ENCODE measurements around the gene MEIG1. TPM values are rescaled to one million over a fixed set of nuclear protein-coding genes. Genes with fewer than 3 reads are reported as not detected.

MEIG1 gene
- total and polyA plus RNA-seq, 2 of the 8 experiments (the other 6 are each of a cell fraction or from before 2014, with no cell fraction given): not detected

DNA sequence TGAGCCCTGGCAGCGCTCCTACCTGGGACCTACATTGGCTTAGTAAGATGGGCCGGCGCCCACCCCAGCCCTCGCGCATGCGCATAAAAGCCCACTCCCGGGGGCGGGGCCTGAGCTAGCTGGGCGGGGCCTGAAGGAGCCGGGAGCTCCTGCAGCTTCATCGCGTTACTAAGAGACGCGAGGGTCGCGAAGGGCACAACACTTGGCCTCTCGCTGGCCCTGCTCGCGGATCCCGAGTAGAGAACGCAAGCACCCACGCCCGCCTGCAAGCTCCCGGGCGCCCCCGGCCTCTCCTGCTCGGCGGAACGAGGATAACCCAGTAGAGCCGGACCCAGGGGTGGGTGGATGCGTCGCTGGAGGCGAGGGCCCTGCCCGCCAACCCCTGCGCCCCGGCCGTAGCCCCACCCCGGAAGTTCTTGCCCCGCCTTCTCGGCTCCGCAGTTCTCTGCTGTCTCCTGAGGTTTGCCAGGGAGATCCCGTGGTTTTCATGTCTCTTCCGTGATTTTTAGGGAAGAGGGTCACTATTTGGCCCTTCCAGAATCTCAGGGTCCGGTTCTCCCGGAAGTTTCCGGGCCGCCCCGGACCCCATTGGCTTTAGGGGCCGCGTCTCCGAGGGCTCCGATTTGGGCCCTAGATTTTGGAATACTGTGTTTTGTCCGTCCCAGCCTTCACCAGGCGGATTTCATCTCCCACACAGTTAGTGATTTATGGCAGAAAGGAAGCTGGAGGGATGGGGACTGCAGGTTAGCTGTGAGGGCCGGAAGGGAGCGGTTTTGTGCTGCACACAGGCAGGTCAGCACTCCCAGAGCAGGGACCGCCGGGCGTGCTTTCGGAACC, at the start of gene MEIG1 (continued):
- TF ChIP-seq, protein P1, sequence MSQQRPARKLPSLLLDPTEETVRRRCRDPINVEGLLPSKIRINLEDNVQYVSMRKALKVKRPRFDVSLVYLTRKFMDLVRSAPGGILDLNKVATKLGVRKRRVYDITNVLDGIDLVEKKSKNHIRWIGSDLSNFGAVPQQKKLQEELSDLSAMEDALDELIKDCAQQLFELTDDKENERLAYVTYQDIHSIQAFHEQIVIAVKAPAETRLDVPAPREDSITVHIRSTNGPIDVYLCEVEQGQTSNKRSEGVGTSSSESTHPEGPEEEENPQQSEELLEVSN (IDR thresholded peaks at IDR 0.05): no peak
- TF ChIP-seq EP300 (IDR thresholded peaks at IDR 0.05; ENCODE audit: borderline replicate concordance in 1 of 2, low read depth in 2 of 2, low read length in 2 of 2) (peak in 1 of 2 experiments; percentile 7; a peak in 1 of 3 replicates), TAF1 (IDR thresholded peaks at IDR 0.05; ENCODE audit: low read depth, low read length) (peak; percentile 50; the same call in 1 of the 2 replicates), CREB1 (IDR thresholded peaks at IDR 0.05) (peak; percentile 44; the same call in 1 of the 2 replicates), CBX8 (IDR thresholded peaks at IDR 0.05; ENCODE audit: borderline replicate concordance, low read depth, low read length) (no peak), RBBP5 (IDR thresholded peaks at IDR 0.05; ENCODE audit: borderline replicate concordance, low read depth, low read length) (no peak), SP1 (IDR thresholded peaks at IDR 0.05; ENCODE audit: low read depth, low read length) (peak; percentile 10; the same call in 1 of the 2 replicates), GTF2F1 (IDR thresholded peaks at IDR 0.05; ENCODE audit: borderline replicate concordance, low read depth, low read length) (no peak), TEAD4 (IDR thresholded peaks at IDR 0.05; ENCODE audit: low read depth, low read length) (no peak), KDM4A (IDR thresholded peaks at IDR 0.05; ENCODE audit: low read depth, low read length, severe bottlenecking) (peak; percentile 75), CHD2 (IDR thresholded peaks at IDR 0.05; ENCODE audit: low read length) (no peak), SRF (IDR thresholded peaks at IDR 0.05; ENCODE audit: low read depth, low read length) (0 out of 2 replicates have a peak, but pooled peaks have one; percentile 3)

Data from H1 (cell line).